Inflammatory macrophage treated with lipopolysaccharide for 1 hour (primary cell): ENCODE data around the gene TTC9.

Experiments used
- DNase-seq, 2 donors: peaks; one replicate each; pipeline ENCODE4 v3.0.0-alpha.2; 2020 to 2022

The TTC9 gene

DNA sequence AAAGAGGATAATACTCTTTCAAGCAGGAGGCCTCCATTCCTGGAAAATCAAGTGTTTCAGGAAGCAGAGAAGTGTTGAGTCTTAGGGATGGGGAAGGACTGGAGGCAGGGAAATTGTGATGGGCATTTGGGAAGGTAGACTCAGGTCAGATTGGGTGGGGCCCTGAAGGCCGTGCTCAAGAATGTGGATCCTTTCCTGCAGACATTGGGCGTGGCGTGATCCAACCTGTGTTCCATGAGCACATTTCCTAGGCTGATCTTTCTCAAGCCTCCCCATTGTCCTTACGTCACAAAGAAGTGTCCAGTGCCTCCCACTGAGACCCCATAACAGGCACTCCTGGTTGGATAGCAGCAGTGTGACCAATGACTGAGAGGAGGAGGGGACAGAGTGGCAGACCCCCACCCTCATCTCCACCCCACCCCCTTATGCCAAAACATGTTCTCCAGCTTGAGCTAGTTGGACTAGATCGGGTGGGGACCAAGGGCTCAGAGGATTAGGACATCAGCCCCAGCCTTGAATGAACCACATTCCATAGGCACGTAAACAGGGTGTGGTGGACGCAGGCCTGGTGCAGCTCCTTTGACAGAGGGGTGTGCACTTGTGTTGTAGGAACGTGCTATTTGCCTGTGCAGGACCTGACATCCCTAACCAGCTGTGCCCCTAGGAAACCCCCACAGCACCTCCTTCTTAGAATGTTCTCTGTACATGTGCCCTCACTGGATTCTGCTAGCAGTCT is 76.8 kb downstream of the TTC9 start:
- DNase-seq = no peak

DNA sequence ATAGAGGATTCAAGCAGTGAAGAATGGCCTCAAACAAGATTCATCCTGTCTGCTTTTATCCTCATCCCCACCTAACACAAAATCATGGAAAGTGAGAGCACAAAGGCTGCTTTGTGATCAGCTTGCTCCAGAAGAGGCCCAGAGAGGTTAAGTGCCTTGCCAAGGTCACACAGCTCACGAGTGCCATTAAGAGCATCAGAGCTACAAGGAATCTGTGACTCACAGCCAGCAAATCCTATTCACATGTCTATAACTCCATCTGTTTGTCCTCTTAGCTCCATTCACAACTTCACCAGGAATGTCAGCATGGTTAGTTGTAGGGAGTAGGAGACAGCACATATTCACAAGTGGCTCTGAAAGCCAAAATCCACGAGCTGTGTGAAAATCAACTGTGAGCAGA is 79.8 kb downstream of the TTC9 start:
- DNase-seq = no peak

DNA sequence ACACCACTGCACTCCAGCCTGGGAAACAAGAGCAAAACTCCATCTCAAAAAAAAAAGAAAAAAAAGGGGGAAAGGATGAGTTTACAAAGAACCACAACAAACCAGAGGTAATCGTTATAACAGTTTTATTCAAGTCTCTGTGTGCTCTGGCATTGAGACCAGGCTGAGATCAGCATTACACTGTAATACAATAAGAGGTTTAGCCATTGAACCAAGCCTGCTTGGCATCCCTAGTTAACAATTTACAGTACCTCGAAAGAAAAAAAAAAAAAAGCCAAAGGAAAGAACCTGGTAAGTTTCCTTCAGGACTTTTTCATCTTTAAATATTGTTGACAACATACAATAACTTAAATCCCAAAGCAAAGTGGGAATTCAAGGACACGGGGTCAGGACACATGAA is 80.7 kb downstream of the TTC9 start:
- no peak for DNase-seq

DNA sequence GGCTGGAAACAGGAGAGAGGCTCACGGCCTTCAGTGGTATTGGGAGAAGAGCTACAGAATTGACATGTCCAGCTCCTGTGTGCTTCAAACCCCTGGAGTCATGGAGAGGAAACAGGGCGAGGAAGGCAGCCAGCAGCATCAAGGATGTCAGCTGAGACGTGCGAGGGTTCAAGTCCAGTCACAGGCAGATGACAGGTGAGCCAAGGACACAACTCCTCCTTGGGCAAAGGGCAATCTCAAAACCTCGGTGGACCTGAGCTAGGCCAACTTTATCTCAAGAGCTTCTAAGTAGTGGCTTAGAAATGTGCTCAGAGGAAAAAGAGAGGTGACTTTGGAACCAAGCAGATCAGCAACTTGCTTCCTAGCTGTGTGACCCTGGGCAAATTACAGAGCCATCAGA is 81.6 kb downstream of the TTC9 start:
- DNase-seq = no peak

DNA sequence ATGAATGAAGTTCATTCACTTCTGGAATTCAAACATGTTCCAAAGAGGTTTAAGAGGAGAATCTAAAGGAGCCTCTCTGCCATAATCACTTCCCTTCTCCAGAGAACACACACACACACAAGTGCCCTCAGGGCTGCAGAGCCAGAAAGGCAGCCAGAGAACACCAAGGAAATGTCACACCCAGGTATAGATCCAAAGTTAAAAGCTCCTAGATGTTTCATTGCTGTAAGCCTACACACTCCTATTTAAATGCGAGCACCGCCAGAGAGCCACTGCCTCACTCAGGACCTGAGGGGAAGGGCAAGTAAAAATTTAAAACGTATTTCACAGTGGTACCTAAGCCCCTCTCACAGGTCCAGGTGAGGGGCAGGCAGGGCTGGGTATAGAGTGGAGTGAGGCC is 82.4 kb downstream of the TTC9 start:
- DNase-seq = no peak

DNA sequence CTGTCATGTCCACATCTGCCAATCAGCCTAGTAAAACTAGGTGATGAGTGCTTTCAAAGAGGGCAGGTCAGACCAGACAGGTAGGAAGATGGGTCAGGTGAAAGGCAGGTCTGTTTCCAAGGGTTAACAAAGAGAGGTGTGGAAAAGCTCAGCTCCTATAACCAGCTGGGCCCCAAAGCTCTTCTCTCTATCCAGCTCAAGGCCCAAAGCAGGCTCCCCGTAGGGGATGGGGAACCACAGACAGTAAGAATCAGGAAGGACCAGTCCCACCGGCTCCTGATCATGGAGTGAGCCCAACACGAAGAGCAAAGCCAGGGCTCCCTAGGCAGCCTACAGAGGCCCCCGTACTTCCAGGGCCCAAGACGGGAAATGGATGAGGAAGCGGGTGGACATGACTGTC is 83.2 kb downstream of the TTC9 start:
- DNase-seq = no peak
